Spleen (tissue), 11 donors: Measurements from ENCODE around the gene ARHGEF1. TPM values are rescaled to one million over a fixed set of nuclear protein-coding genes. Genes with fewer than 3 reads are reported as not detected.
A peak's percentile ranks its signal among the peaks of the same experiment; 100 is the strongest.

Experiments
- DNase-seq: peaks from one replicate; pipeline ENCODE4 v3.0.0-alpha.2; 2020
- H3K27ac ChIP-seq, 8 donors: fragments of 200-600 bp; sonication (generic) in 7 of 8; 1 replicate in 4 of 8; 2 replicates in 4 of 8; pipeline versions ENCODE4 v1.5.0 to v1.8.0; 2016 to 2021; ENCODE audit warnings: inconsistent platforms in 4 of 8, mild to moderate bottlenecking in 4 of 8, moderate library complexity in 1 of 8
- H3K27me3 ChIP-seq, 7 donors: fragments of 200-600 bp; sonication (generic) in 6 of 7; replicated peaks in 1 of 7; 1 replicate in 4 of 7; 2 replicates in 3 of 7; pipeline versions ENCODE4 v1.5.0 to v1.8.0; 2016 to 2021; ENCODE audit warnings: inconsistent platforms in 3 of 7, mild to moderate bottlenecking in 1 of 7
- H3K36me3 ChIP-seq, 6 donors: fragments of 200-600 bp; sonication (generic) in 5 of 6; 1 replicate in 4 of 6; 2 replicates in 2 of 6; pipeline versions ENCODE4 v1.5.0 to v1.8.0; 2016 to 2021; ENCODE audit warnings: inconsistent platforms in 2 of 6
- H3K4me1 ChIP-seq, 6 donors: fragments of 200-600 bp; sonication (generic) in 5 of 6; 1 replicate in 3 of 6; 2 replicates in 3 of 6; pipeline versions ENCODE4 v1.5.0 to v1.8.0; 2016 to 2021; ENCODE audit warnings: inconsistent platforms in 3 of 6
- H3K4me3 ChIP-seq, 8 donors: fragments of 200-600 bp; sonication (generic) in 7 of 8; 1 replicate in 4 of 8; 2 replicates in 4 of 8; pipeline versions ENCODE4 v1.5.0 to v1.8.0; 2016 to 2021; ENCODE audit warnings: inconsistent platforms in 4 of 8, mild to moderate bottlenecking in 4 of 8, moderate library complexity in 2 of 8
- H3K9me3 ChIP-seq, 8 donors: fragments of 200-600 bp; sonication (generic) in 7 of 8; 1 replicate in 4 of 8; 2 replicates in 4 of 8; pipeline versions ENCODE4 v1.5.0 to v1.8.0; 2016 to 2021; ENCODE audit warnings: inconsistent platforms in 4 of 8
- POLR2A ChIP-seq, 3 donors: fragments of 450-650 bp; IDR thresholded peaks; one replicate each; pipeline ENCODE4 v1.5.1; 2017; ENCODE audit warnings: antibody characterized with exemption in 3 of 3, mild to moderate bottlenecking in 1 of 3
- POLR2AphosphoS5 ChIP-seq, 3 donors: sonication (generic); formaldehyde crosslinking; IDR thresholded peaks; one replicate each; pipeline ENCODE4 v1.5.1; 2017; ENCODE audit warnings: antibody characterized with exemption in 3 of 3
- WGBS, 5 donors: extraction: QIAGEN DNeasy Blood & Tissue Kit in 3 of 5; methylation state at CpG; one replicate each; pipeline versions ENCODE4 v1.1.5 to v1.1.7; 2013 to 2018; 5-methylcytosine and 5-hydroxymethylcytosine counted together
- intact Hi-C: fragments of 100-400 bp; cut with DNase I; formaldehyde crosslinking; loops from one replicate; pipeline ENCODE4 v1.15.0; 2023; ENCODE audit warnings: low total_unique reads
- polyA plus RNA-seq, 3 donors: library from polyadenylated mRNA; stranded (reverse); fragments of 200-250 nt; gene quantifications; one replicate each; pipeline ENCODE4 v1.2.1, GENCODE V29; 2013
- total RNA-seq, 7 donors: library from RNA; depleted of rRNA in 3 of 7; stranded (reverse); fragments of >200 nt in 3 of 7; fragmentation: NEBNext Ultra II Directional in 4 of 7; extraction: Animal tissue kit (Norgen Biotek cat#: 25700) in 4 of 7; gene quantifications; one replicate each; pipeline versions ENCODE4 v1.1.0 to v1.2.1, GENCODE V29; 2016 to 2021
- TF ChIP-seq, protein P1 (sequence below), 11 experiments: fragments of 200-600 bp in 7 of 11; fragments of 450-650 bp in 4 of 11; sonication (generic) in 4 of 11; IDR thresholded peaks in 8 of 11; conservative IDR thresholded peaks in 3 of 11; 1 replicate in 7 of 11; 2 replicates in 4 of 11; pipeline versions ENCODE4 v1.4.0 to v1.8.0; 2016 to 2021; ENCODE audit warnings: antibody characterized with exemption in 11 of 11, inconsistent platforms in 4 of 11, mild to moderate bottlenecking in 1 of 11
- donor health status: healthy with polysubstance abuse.
- donor health status: DM: no; HTN: no; CAD: no; lungs with moderate emphysema.
- donor health status: DM: no; HTN: no; CAD: no.
- donor health status: Bipolar disorder and iron deficiency.
- donor health status: healthy.
- donor health status: DM: no; HTN: no; CAD: no.
- donor health status: DM: yes; HTN: yes; CAD: no.

ARHGEF1 gene
- total and polyA plus RNA-seq, 10 donors, result 238 to 543 (median 383) TPM

DNA sequence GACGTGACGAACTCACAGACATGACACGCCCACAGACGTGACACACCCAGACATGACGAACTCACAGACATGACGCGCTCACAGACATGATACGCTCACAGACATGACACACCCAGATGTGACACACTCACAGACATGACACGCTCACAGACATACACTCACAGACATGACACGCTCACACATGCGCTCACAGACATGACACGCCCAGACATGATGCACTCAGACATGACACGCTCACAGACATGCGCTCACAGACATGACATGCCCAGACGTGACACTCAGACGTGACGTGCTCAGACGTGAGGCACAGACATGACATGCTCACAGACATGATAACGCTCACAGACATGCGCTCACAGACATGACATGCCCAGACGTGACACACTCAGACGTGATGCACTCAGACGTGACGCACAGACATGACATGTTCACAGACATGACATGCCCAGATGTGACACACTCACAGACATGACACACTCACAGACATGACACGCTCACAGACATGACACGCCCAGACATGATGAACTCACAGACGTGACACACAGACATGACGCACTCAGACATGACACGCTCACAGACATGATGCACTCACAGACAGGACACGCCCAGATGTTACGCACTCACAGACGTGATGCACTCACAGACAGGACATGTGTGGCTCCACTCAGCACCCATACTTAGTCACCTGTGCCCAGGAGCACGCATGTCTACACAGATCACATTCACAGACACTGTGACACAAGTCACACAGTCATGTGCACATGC is 37.1 kb downstream of the ARHGEF1 start:
- TF ChIP-seq, protein P1, sequence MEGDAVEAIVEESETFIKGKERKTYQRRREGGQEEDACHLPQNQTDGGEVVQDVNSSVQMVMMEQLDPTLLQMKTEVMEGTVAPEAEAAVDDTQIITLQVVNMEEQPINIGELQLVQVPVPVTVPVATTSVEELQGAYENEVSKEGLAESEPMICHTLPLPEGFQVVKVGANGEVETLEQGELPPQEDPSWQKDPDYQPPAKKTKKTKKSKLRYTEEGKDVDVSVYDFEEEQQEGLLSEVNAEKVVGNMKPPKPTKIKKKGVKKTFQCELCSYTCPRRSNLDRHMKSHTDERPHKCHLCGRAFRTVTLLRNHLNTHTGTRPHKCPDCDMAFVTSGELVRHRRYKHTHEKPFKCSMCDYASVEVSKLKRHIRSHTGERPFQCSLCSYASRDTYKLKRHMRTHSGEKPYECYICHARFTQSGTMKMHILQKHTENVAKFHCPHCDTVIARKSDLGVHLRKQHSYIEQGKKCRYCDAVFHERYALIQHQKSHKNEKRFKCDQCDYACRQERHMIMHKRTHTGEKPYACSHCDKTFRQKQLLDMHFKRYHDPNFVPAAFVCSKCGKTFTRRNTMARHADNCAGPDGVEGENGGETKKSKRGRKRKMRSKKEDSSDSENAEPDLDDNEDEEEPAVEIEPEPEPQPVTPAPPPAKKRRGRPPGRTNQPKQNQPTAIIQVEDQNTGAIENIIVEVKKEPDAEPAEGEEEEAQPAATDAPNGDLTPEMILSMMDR (IDR thresholded peaks at IDR 0.05 in 8 of 11, conservative IDR thresholded peaks at IDR 0.05 in 3 of 11), result no peak
- intact Hi-C loops, result no loop called here
- 90 to 95% (median 92%) methylated on average over 27 to 33 of the region's 33 CpGs for WGBS, 5 donors
- H3K9me3 ChIP-seq, result no peaks in the 10 kb centered on the region
- no peaks in the 10 kb centered on the region for H3K36me3 ChIP-seq
- no peak overlapping the region for H3K27ac ChIP-seq
- H3K4me1 ChIP-seq, result peaks cover 0 to 55% (median 21%) of the 10 kb centered on the region in 6 donors
- no peak overlapping the region for H3K4me3 ChIP-seq
- peaks cover 3 to 83% (median 66%) of the 10 kb centered on the region in 7 donors for H3K27me3 ChIP-seq
- no peak for DNase-seq

DNA sequence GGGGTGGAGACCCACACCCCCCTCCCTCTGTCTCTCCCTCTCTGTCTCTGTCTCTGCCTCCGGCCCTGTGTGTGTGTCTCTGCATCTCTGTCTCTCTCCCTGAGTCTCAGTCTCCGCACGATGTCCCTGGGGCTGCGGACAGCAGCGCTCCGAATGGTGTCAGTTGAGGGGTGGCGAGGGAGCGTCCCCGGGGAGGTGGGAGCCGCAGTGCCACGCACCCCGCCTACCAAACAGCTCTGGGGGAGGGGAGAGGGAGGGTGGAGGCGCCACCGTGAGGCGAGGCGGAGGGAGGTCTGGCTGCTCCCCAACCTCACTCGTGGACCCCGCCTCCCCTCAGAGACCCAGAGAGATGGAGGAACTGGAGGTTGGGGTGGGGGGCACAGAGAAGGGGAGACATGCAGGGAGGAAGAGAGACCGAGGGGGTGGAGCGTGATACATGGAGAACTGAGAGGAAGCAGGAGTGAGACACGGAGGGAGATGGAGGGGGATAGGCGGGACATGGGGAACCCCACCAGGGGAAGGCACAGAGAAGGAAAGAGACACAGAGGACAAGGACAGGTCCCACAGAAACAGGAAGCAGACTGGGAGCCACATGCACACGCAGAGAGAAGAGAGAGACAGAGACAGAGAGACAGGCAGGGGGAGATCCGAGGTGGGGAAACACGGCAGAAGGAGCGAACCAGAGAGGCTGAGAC is 38.0 kb downstream of the ARHGEF1 start:
- peaks cover 0 to 83% (median 66%) of the 10 kb centered on the region in 7 donors for H3K27me3 ChIP-seq
- intact Hi-C loops, result no loop called here
- H3K4me3 ChIP-seq, result no peak overlapping the region
- TF ChIP-seq POLR2AphosphoS5 (IDR thresholded peaks at IDR 0.05), result peak in 1 of 3 donors; percentile 29
- no peak for TF ChIP-seq POLR2A (IDR thresholded peaks at IDR 0.05)
- TF ChIP-seq, protein P1 (IDR thresholded peaks at IDR 0.05 in 8 of 11, conservative IDR thresholded peaks at IDR 0.05 in 3 of 11), result no peak
- H3K9me3 ChIP-seq, result no peaks in the 10 kb centered on the region
- peaks cover 0 to 46% (median 12%) of the 10 kb centered on the region in 6 donors for H3K4me1 ChIP-seq
- DNase-seq, result peak; percentile 75
- H3K36me3 ChIP-seq, result no peaks in the 10 kb centered on the region
- WGBS, 5 donors, result 8 to 33% (median 15%) methylated on average over 22 to 26 of the region's 26 CpGs
- H3K27ac ChIP-seq, result no peak overlapping the region

DNA sequence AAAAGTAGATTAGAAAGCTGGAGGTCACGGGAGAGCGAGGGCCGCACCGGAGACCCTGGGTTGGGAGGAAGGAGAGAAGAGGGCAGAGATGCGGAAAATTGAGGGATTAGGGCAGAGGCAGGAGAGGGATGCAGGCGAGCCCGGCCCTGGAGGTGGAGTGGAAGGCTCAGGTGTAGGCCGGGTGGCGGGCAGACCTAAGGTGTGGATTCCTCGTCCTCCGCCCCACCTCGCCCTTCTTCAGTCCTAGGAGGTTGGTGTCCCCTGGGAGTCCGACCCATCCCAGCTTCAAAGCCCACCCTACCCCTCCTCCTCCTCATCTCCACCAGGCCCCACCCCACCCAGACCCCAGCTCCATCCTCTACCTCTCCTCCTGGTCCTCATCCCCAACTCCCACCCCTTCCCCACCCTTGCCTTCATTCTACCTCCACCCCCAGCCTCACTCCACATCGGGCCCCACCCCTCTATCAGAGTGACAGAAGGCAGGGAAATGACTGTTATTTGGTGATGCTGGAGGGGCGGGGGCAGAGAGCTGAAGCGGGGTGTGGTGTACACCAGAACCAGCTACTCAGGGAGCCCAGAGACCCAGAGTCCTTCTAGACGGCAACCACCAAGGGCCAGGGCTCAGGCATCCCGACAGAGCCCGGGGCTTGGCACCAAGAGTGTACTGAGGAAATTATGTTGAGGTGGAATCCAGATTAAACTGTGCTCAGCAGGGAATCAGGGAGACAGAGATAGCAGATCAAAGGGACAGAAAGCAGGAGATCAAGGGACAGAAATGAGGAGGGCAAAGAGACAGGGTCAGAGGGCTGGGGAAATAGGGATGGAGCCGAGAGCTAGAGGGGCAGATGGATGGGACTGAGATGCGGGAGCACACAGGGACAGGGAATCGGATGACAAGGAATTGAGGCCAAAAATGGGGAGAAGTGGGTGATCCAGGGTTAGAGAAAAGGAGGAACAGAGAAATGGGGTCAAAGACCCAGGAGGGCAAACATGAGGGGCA is 38.9 kb downstream of the ARHGEF1 start:
- Histone ChIP-seq H3K9me3 (no peaks in the 10 kb centered on the region), H3K27ac (no peak overlapping the region), H3K4me3 (no peak overlapping the region), H3K27me3 (peaks cover 0 to 83% (median 66%) of the 10 kb centered on the region in 7 donors), H3K36me3 (no peaks in the 10 kb centered on the region), H3K4me1 (peaks cover 0 to 43% (median 11%) of the 10 kb centered on the region in 6 donors)
- intact Hi-C loops, result no loop called here
- DNase-seq, result no peak
- 21 to 32% (median 29%) methylated on average over 20 to 22 of the region's 22 CpGs for WGBS, 5 donors
- TF ChIP-seq POLR2AphosphoS5 (IDR thresholded peaks at IDR 0.05), result no peak
- no peak for TF ChIP-seq POLR2A (IDR thresholded peaks at IDR 0.05)
- TF ChIP-seq, protein P1 (IDR thresholded peaks at IDR 0.05 in 8 of 11, conservative IDR thresholded peaks at IDR 0.05 in 3 of 11), result no peak
